ENCODE results near the gene MPPED1.
A peak's percentile ranks its signal among the peaks of the same experiment; 100 is the strongest.

- TF ChIP-seq CTCF (conservative IDR thresholded peaks at IDR 0.05; ENCODE audit: low read length): peak; percentile 93
- no peak for TF ChIP-seq EZH2phosphoT487 (IDR thresholded peaks at IDR 0.05; ENCODE audit: borderline replicate concordance)
Measured at GRCh38 chr22:43385770-43386641, 25.8 kb upstream of the MPPED1 start.

Measured in Loucy (cell line).